Measurements from ENCODE around the gene OSBPL10. TPM values are rescaled to one million over a fixed set of nuclear protein-coding genes. Genes with fewer than 3 reads are reported as not detected.

Gene OSBPL10, protein sequence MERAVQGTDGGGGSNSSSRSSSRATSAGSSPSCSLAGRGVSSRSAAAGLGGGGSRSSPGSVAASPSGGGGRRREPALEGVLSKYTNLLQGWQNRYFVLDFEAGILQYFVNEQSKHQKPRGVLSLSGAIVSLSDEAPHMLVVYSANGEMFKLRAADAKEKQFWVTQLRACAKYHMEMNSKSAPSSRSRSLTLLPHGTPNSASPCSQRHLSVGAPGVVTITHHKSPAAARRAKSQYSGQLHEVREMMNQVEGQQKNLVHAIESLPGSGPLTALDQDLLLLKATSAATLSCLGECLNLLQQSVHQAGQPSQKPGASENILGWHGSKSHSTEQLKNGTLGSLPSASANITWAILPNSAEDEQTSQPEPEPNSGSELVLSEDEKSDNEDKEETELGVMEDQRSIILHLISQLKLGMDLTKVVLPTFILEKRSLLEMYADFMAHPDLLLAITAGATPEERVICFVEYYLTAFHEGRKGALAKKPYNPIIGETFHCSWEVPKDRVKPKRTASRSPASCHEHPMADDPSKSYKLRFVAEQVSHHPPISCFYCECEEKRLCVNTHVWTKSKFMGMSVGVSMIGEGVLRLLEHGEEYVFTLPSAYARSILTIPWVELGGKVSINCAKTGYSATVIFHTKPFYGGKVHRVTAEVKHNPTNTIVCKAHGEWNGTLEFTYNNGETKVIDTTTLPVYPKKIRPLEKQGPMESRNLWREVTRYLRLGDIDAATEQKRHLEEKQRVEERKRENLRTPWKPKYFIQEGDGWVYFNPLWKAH
- 4.0 and 9.5 TPM in 2 replicates for total RNA-seq

DNA sequence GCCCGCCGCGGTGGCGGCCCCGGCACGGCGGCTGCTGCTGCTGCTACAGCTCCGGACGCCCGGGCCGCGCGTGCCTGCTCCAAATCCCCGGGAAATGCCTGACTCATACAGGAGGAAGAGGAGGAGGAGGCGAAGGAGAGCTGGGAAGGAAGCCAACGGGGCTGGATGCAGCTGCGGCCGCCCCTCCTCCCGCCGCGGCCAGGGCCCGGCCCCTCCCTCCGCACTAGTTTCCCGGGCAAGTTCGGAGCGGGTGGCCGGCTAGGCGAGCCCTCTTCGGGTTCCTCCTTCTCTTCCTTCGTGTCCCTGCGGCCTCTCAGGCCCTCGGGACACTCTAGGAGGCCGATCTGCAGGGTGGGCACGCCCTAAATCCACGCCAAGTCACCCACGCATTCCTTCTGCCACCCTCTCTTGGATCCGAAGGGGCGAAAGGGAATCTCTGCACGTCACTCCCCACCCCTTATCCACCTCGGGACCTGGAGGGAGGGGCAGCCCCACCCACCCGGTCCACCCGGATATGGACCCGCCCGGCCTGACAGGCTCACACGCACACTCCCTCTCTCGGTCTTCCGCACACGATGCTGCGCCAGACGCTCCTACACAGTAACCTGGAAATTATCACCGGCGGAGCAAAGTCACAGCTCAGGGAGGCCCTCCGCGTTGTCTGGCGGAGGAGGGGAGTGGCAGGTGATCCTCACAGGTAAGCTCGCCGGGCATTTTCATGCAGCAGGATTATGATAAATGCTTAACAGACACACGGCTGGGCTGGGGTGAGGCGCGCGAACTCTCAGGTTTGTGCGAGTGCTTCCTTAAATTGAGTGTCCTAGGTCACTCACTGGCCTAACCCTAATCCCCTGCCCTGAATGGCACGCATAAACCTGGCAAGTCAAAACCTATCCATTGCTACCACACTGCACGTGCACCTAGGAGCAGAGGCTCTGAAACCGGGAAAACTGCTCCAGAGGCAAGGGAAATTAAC, at the start of gene OSBPL10, which contains the start of gene ZNF860:
OSBPL10 (minus strand) TSS at position 57 of the 976 bp plus-strand sequence. CDS start 83 bp downstream, outside the sequence.
ZNF860 (plus strand) TSS at position 545 of the 976 bp plus-strand sequence. CDS start 7,330 bp downstream, outside the sequence.

Other genes with a start within 250 kb of the OSBPL10 start
- 0.17 and 1.0 TPM in 2 replicates for gene ZNF860, start 488 bp upstream of the OSBPL10 start, total RNA-seq
- 8.1 and 8.4 TPM in 2 replicates for gene GPD1L, start 125.4 kb upstream of the OSBPL10 start, total RNA-seq

Data from smooth muscle cell of trachea (primary cell).